Suprapubic skin (tissue), 4 donors: Measurements from ENCODE around the gene MRGPRG. TPM values are rescaled to one million over a fixed set of nuclear protein-coding genes. Genes with fewer than 3 reads are reported as not detected.

Source experiments
- DNase-seq, 2 donors: peaks; one replicate each; pipeline ENCODE4 v3.0.0-alpha.2; 2019; ENCODE audit warnings: low spot score in 2 of 2
- H3K27ac ChIP-seq: fragments of 200-600 bp; sonication (generic); one replicate; pipeline ENCODE4 v1.5.1; 2019
- H3K27me3 ChIP-seq: fragments of 200-600 bp; sonication (generic); one replicate; pipeline ENCODE4 v1.5.1; 2019
- H3K36me3 ChIP-seq: fragments of 200-600 bp; sonication (generic); one replicate; pipeline ENCODE4 v1.5.1; 2019
- H3K4me1 ChIP-seq: fragments of 200-600 bp; sonication (generic); one replicate; pipeline ENCODE4 v1.5.1; 2019
- H3K4me3 ChIP-seq: fragments of 200-600 bp; sonication (generic); one replicate; pipeline ENCODE4 v1.5.1; 2019; ENCODE audit warnings: mild to moderate bottlenecking
- H3K9me3 ChIP-seq: fragments of 200-600 bp; sonication (generic); one replicate; pipeline ENCODE4 v1.5.1; 2019
- CTCF ChIP-seq, 2 donors: fragments of 200-600 bp in 1 of 2; fragments of 450-650 bp in 1 of 2; sonication (generic) in 1 of 2; IDR thresholded peaks; one replicate each; pipeline ENCODE4 v1.5.1; 2016 to 2019; ENCODE audit warnings: antibody characterized with exemption in 2 of 2, mild to moderate bottlenecking in 1 of 2, moderate library complexity in 1 of 2
- EP300 ChIP-seq: sonication (generic); formaldehyde crosslinking; IDR thresholded peaks from one replicate; pipeline ENCODE4 v1.6.1; 2017; ENCODE audit warnings: antibody characterized with exemption
- POLR2A ChIP-seq, 2 donors: fragments of 450-650 bp; IDR thresholded peaks; one replicate each; pipeline ENCODE4 v1.6.1; 2017; ENCODE audit warnings: antibody characterized with exemption in 2 of 2, mild to moderate bottlenecking in 2 of 2, moderate library complexity in 2 of 2
- POLR2AphosphoS5 ChIP-seq, 3 donors: sonication (generic); formaldehyde crosslinking; IDR thresholded peaks; one replicate each; pipeline ENCODE4 v1.6.1; 2017; ENCODE audit warnings: antibody characterized with exemption in 3 of 3
- WGBS: methylation state at CpG from one replicate; pipeline ENCODE4 v1.1.5; 2018; 5-methylcytosine and 5-hydroxymethylcytosine counted together
- total RNA-seq, 4 donors: library from RNA; depleted of rRNA; stranded (reverse); fragments of >200 nt; gene quantifications; one replicate each; pipeline ENCODE4 v1.1.0, GENCODE V29; 2016

MRGPRG gene
- total RNA-seq, 4 donors from 2014 or later = not detected

- TF ChIP-seq POLR2A (IDR thresholded peaks at IDR 0.05) (no peak), EP300 (no peak), POLR2AphosphoS5 (IDR thresholded peaks at IDR 0.05) (no peak), CTCF (IDR thresholded peaks at IDR 0.05) (no peak)
- Histone ChIP-seq H3K27ac (no peak overlapping the region), H3K9me3 (no peaks in the 10 kb centered on the region), H3K4me3 (no peak overlapping the region), H3K27me3 (peaks cover 74% of the 10 kb centered on the region), H3K36me3 (no peaks in the 10 kb centered on the region), H3K4me1 (peaks cover 18% of the 10 kb centered on the region)
- 77% methylated on average over 7 of the region's 11 CpGs for WGBS
- DNase-seq = no peak
Observed at GRCh38 chr11:3220101-3220500, 1.5 kb upstream of the MRGPRG start.

- TF ChIP-seq EP300 (no peak), POLR2A (IDR thresholded peaks at IDR 0.05) (no peak), POLR2AphosphoS5 (IDR thresholded peaks at IDR 0.05) (no peak), CTCF (IDR thresholded peaks at IDR 0.05) (no peak)
- Histone ChIP-seq H3K9me3 (no peaks in the 10 kb centered on the region), H3K27ac (no peak overlapping the region), H3K4me3 (no peak overlapping the region), H3K4me1 (peaks cover 18% of the 10 kb centered on the region), H3K27me3 (peaks cover 76% of the 10 kb centered on the region), H3K36me3 (no peaks in the 10 kb centered on the region)
- DNase-seq = peak; percentile 45 to 69
- WGBS = 63% methylated on average over 14 of the region's 14 CpGs
Observed at GRCh38 chr11:3219281-3219892, 774 bp upstream of the MRGPRG start.

GRCh38 chr11:3217818-3218482, 663 bp downstream of the MRGPRG start:
- DNase-seq = peak; percentile 63 to 77
- 91% methylated on average over 23 of the region's 49 CpGs for WGBS
- H3K4me3 ChIP-seq = no peak overlapping the region
- H3K4me1 ChIP-seq = peaks cover 18% of the 10 kb centered on the region
- H3K27ac ChIP-seq = no peak overlapping the region
- H3K9me3 ChIP-seq = no peaks in the 10 kb centered on the region
- no peaks in the 10 kb centered on the region for H3K36me3 ChIP-seq
- TF ChIP-seq EP300 (no peak), POLR2A (IDR thresholded peaks at IDR 0.05) (no peak), POLR2AphosphoS5 (IDR thresholded peaks at IDR 0.05) (no peak), CTCF (IDR thresholded peaks at IDR 0.05) (no peak)
- H3K27me3 ChIP-seq = peaks cover 68% of the 10 kb centered on the region

- peak in 1 of 2 donors; percentile 49 for DNase-seq
- 72% methylated on average over 9 of the region's 11 CpGs for WGBS
- Histone ChIP-seq H3K9me3 (no peaks in the 10 kb centered on the region), H3K36me3 (no peaks in the 10 kb centered on the region), H3K27ac (no peak overlapping the region), H3K4me1 (peaks cover 12% of the 10 kb centered on the region), H3K4me3 (no peak overlapping the region), H3K27me3 (peaks cover 62% of the 10 kb centered on the region)
- TF ChIP-seq EP300 = no peak
- no peak for TF ChIP-seq CTCF (IDR thresholded peaks at IDR 0.05)
- no peak for TF ChIP-seq POLR2A (IDR thresholded peaks at IDR 0.05)
- TF ChIP-seq POLR2AphosphoS5 (IDR thresholded peaks at IDR 0.05) = no peak
Observed at GRCh38 chr11:3216027-3216525, 2.5 kb downstream of the MRGPRG start.

GRCh38 chr11:3215346-3216026, 3.1 kb downstream of the MRGPRG start:
- Histone ChIP-seq H3K27ac (no peak overlapping the region), H3K4me1 (peaks cover 6% of the 10 kb centered on the region), H3K9me3 (no peaks in the 10 kb centered on the region), H3K27me3 (peaks cover 56% of the 10 kb centered on the region), H3K4me3 (no peak overlapping the region), H3K36me3 (no peaks in the 10 kb centered on the region)
- TF ChIP-seq EP300 (no peak), POLR2A (IDR thresholded peaks at IDR 0.05) (no peak), CTCF (IDR thresholded peaks at IDR 0.05) (no peak), POLR2AphosphoS5 (IDR thresholded peaks at IDR 0.05) (no peak)
- WGBS = 53% methylated on average over 5 of the region's 17 CpGs
- peak in 1 of 2 donors; percentile 59 for DNase-seq
